ENCODE data around the gene ZMYND15.
"Not testable (repeated sequence)": the region's sequence is repeated elsewhere in the genome, so short reads cannot be mapped to it uniquely, and the experiment has no call there.

ZMYND15 gene

DNA sequence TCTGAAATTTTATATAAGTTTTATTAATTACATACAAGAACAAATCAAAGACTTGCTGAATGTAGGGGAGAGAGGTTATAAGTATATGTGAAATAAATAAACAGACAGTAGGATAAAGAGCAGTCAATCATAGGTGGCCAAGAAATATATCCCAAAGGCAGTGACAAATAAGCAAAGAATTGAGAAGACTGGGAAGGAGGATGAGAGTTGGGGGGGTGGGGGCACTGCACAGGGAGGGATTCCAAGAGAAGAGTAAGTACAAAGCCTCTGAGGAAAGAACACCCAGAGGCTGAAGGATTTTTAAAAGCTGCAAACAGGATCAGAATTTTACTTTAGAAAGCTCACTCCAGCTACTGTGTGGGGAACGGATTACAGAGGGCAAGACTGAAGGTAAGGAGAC lies 38.5 kb upstream of the ZMYND15 start:
- TF ChIP-seq, protein P1, sequence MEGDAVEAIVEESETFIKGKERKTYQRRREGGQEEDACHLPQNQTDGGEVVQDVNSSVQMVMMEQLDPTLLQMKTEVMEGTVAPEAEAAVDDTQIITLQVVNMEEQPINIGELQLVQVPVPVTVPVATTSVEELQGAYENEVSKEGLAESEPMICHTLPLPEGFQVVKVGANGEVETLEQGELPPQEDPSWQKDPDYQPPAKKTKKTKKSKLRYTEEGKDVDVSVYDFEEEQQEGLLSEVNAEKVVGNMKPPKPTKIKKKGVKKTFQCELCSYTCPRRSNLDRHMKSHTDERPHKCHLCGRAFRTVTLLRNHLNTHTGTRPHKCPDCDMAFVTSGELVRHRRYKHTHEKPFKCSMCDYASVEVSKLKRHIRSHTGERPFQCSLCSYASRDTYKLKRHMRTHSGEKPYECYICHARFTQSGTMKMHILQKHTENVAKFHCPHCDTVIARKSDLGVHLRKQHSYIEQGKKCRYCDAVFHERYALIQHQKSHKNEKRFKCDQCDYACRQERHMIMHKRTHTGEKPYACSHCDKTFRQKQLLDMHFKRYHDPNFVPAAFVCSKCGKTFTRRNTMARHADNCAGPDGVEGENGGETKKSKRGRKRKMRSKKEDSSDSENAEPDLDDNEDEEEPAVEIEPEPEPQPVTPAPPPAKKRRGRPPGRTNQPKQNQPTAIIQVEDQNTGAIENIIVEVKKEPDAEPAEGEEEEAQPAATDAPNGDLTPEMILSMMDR (IDR thresholded peaks at IDR 0.05; ENCODE audit: insufficient read depth, low read length, poor library complexity, severe bottlenecking), result no peak
- DNase-seq (ENCODE audit: extremely low read depth, insufficient read length), result no peak
- H3K36me3 ChIP-seq (ENCODE audit: control insufficient read depth, insufficient read depth, low read length), result no peaks in the 10 kb centered on the region
- H3K27me3 ChIP-seq (replicated peaks; ENCODE audit: control insufficient read depth, insufficient read depth, low read length), result no peaks in the 10 kb centered on the region
- no peak overlapping the region for H3K4me3 ChIP-seq (replicated peaks; ENCODE audit: low read depth, low read length)

DNA sequence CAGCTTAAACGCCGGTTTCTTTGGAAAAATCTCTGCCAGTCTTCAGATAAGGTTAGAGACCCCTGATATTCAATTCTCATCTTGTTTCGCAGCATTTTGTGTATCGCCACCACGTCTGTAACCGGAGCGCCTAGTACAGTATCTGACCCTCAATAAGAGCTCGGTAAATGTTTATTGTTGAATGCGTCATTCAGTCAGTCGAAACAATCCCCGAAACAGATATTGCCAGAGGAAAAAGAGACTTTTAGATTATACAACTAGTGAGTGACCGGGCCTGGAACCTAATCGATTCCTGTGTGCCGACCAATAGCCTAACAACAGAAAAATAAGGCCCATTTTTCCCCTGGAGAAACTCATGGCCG lies 36.3 kb upstream of the ZMYND15 start:
- peak overlapping the region; percentile 94 for H3K4me3 ChIP-seq (replicated peaks; ENCODE audit: low read depth, low read length)
- no peaks in the 10 kb centered on the region for H3K27me3 ChIP-seq (replicated peaks; ENCODE audit: control insufficient read depth, insufficient read depth, low read length)
- H3K36me3 ChIP-seq (ENCODE audit: control insufficient read depth, insufficient read depth, low read length), result no peaks in the 10 kb centered on the region
- TF ChIP-seq, protein P1 (IDR thresholded peaks at IDR 0.05; ENCODE audit: insufficient read depth, low read length, poor library complexity, severe bottlenecking), result no peak
- no peak for DNase-seq (ENCODE audit: extremely low read depth, insufficient read length)

DNA sequence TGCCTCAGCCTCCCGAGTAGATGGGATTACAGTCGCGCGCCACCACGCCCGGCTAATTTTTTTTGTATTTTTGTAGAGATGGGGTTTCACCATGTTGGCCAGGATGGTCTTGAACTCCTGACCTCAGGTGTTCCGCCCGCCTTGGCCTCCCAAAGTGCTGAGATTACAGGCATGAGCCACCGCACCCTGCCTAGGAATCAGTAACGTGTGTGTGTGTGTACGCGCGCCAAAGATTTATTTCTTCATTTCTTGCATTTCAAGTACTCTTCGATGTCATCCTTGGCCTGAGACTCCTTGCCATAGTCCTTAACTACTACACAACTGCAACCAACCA lies 35.1 kb upstream of the ZMYND15 start:
- DNase-seq (ENCODE audit: extremely low read depth, insufficient read length); H3K27me3 ChIP-seq (replicated peaks; ENCODE audit: control insufficient read depth, insufficient read depth, low read length); H3K36me3 ChIP-seq (ENCODE audit: control insufficient read depth, insufficient read depth, low read length): not testable (repeated sequence)
- H3K4me3 ChIP-seq (replicated peaks; ENCODE audit: low read depth, low read length), result peak overlapping the region; percentile 94

DNA sequence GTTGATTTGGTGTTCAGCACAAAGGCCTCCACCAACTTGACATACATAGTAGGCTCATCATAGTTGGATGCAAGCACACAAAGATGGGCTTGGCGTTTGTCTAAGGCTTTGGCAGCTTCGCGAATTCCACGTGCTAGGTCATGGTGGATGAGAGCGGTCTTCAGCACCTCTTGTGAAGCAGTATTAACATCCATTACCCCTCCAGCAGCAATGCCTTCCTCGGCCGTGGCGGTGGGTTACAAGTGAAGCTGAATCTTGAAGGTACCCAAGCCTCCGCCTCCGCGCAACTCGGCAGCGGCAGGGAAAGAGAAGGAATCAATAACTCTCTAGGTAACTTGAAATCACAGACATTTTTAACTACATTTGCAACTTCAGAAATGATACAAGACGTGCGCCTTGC lies 34.6 kb upstream of the ZMYND15 start:
- no peak for DNase-seq (ENCODE audit: extremely low read depth, insufficient read length)
- TF ChIP-seq, protein P1 (IDR thresholded peaks at IDR 0.05; ENCODE audit: insufficient read depth, low read length, poor library complexity, severe bottlenecking), result no peak
- no peaks in the 10 kb centered on the region for H3K27me3 ChIP-seq (replicated peaks; ENCODE audit: control insufficient read depth, insufficient read depth, low read length)
- no peaks in the 10 kb centered on the region for H3K36me3 ChIP-seq (ENCODE audit: control insufficient read depth, insufficient read depth, low read length)
- H3K4me3 ChIP-seq (replicated peaks; ENCODE audit: low read depth, low read length), result peak overlapping the region; percentile 94; the same call in 1 of the 2 replicates

DNA sequence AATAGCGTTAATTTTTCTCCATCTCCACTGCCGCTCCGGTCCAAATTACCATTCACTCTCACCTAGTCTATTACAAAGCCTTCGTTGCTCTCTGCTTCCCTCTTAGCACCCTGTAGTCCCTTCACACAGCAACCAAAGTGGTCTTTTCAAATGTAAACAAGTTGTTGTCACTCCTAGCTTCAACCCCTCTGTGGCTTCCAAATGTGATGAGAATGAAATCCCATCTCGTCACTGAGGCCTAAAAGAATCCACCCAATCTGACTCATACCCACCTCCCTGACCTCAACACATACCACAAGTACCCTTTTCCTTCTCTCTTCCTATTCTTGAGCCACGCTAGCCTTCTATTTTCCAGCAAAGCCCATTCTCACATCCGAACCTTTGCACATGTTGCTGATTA lies 33.5 kb upstream of the ZMYND15 start:
- DNase-seq (ENCODE audit: extremely low read depth, insufficient read length), result no peak

DNA sequence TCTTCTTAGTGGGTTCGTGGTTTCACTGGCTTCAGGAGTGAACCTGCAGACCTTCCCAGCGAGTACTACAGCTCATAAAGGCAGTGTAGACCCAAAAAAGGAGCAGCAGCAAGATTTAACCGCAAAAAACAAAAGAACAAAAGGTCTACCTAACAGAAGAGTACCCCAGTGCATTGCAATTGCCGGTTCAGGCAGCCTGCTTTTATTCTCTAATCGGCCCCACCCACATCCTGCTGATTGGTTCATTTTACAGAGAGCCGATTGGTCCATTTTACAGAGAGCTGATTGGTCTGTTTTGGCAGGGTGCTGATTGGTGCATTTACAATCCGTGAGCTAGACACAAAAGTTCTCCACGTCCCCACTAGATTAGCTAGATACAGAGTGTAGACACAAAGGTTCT lies 31.2 kb upstream of the ZMYND15 start:
- no peak overlapping the region for H3K4me3 ChIP-seq (replicated peaks; ENCODE audit: low read depth, low read length)
- no peaks in the 10 kb centered on the region for H3K27me3 ChIP-seq (replicated peaks; ENCODE audit: control insufficient read depth, insufficient read depth, low read length)
- TF ChIP-seq, protein P1 (IDR thresholded peaks at IDR 0.05; ENCODE audit: insufficient read depth, low read length, poor library complexity, severe bottlenecking), result no peak
- no peak for DNase-seq (ENCODE audit: extremely low read depth, insufficient read length)
- H3K36me3 ChIP-seq (ENCODE audit: control insufficient read depth, insufficient read depth, low read length), result no peaks in the 10 kb centered on the region

More for the DNA sequence above, 33.5 kb upstream of the ZMYND15 start:
- H3K27me3 ChIP-seq (replicated peaks; ENCODE audit: control insufficient read depth, insufficient read depth, low read length), result no peaks in the 10 kb centered on the region
- TF ChIP-seq, protein P1 (IDR thresholded peaks at IDR 0.05; ENCODE audit: insufficient read depth, low read length, poor library complexity, severe bottlenecking), result no peak
- H3K36me3 ChIP-seq (ENCODE audit: control insufficient read depth, insufficient read depth, low read length), result no peaks in the 10 kb centered on the region
- H3K4me3 ChIP-seq (replicated peaks; ENCODE audit: low read depth, low read length), result no peak overlapping the region

Data from GM06990 (cell line).